ENCODE data around the gene FOXS1.
"Not testable (repeated sequence)": the region's sequence is repeated elsewhere in the genome, so short reads cannot be mapped to it uniquely, and the experiment has no call there.

The FOXS1 gene

GRCh38 chr20:31838646-31839292 lies 6.6 kb downstream of the FOXS1 start:
- no peak for DNase-seq

- no peak for DNase-seq
Observed at GRCh38 chr20:31837896-31838397, 7.5 kb downstream of the FOXS1 start.

- DNase-seq: no peak
Observed at GRCh38 chr20:31836853-31837608, 8.4 kb downstream of the FOXS1 start.

GRCh38 chr20:31835977-31836852 lies 9.2 kb downstream of the FOXS1 start:
- no peak for DNase-seq

GRCh38 chr20:31835554-31835953 lies 9.8 kb downstream of the FOXS1 start:
- DNase-seq: no peak

GRCh38 chr20:31833931-31834521 lies 11.4 kb downstream of the FOXS1 start:
- DNase-seq: no peak

GRCh38 chr20:31833130-31833930 lies 12.1 kb downstream of the FOXS1 start:
- peak; percentile 9 for DNase-seq

GRCh38 chr20:31831771-31832306 lies 13.6 kb downstream of the FOXS1 start:
- no peak for DNase-seq

- DNase-seq: no peak
Observed at GRCh38 chr20:31831211-31831610, 14.2 kb downstream of the FOXS1 start.

GRCh38 chr20:31830406-31830981 lies 14.9 kb downstream of the FOXS1 start:
- no peak for DNase-seq

- no peak for DNase-seq
Observed at GRCh38 chr20:31829731-31830130, 15.7 kb downstream of the FOXS1 start.

- DNase-seq: not testable (repeated sequence)
Observed at GRCh38 chr20:31828016-31828415, 17.4 kb downstream of the FOXS1 start.

- no peak for DNase-seq
Observed at GRCh38 chr20:31827059-31827458, 18.3 kb downstream of the FOXS1 start.

GRCh38 chr20:31826074-31826473 lies 19.3 kb downstream of the FOXS1 start:
- DNase-seq: no peak

- no peak for DNase-seq
Observed at GRCh38 chr20:31824554-31825313, 20.7 kb downstream of the FOXS1 start.

- no peak for DNase-seq
Observed at GRCh38 chr20:31824125-31824485, 21.3 kb downstream of the FOXS1 start.

GRCh38 chr20:31823360-31824124 lies 21.9 kb downstream of the FOXS1 start:
- no peak for DNase-seq

GRCh38 chr20:31822421-31823330 lies 22.7 kb downstream of the FOXS1 start:
- peak; percentile 97 for DNase-seq

- DNase-seq: no peak
Observed at GRCh38 chr20:31821427-31821826, 24.0 kb downstream of the FOXS1 start.
